Measurements from ENCODE around the gene STRN3.

- TF ChIP-seq POLR2A (IDR thresholded peaks at IDR 0.05): no peak
- TF ChIP-seq, protein P1, sequence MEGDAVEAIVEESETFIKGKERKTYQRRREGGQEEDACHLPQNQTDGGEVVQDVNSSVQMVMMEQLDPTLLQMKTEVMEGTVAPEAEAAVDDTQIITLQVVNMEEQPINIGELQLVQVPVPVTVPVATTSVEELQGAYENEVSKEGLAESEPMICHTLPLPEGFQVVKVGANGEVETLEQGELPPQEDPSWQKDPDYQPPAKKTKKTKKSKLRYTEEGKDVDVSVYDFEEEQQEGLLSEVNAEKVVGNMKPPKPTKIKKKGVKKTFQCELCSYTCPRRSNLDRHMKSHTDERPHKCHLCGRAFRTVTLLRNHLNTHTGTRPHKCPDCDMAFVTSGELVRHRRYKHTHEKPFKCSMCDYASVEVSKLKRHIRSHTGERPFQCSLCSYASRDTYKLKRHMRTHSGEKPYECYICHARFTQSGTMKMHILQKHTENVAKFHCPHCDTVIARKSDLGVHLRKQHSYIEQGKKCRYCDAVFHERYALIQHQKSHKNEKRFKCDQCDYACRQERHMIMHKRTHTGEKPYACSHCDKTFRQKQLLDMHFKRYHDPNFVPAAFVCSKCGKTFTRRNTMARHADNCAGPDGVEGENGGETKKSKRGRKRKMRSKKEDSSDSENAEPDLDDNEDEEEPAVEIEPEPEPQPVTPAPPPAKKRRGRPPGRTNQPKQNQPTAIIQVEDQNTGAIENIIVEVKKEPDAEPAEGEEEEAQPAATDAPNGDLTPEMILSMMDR (IDR thresholded peaks at IDR 0.05): no peak
These were observed 151.0 kb downstream of the STRN3 start for GRCh38 chr14:30874999-30875787.

Measured in vagina (tissue), 2 donors.